Testis (tissue), 2 donors: Measurements from ENCODE around the gene ATOSB.

Experiments
- POLR2A ChIP-seq: fragments of 450-650 bp; IDR thresholded peaks from one replicate; pipeline ENCODE4 v1.6.1; 2017; ENCODE audit warnings: antibody characterized with exemption, mild to moderate bottlenecking, moderate library complexity
- TF ChIP-seq, protein P1 (sequence below), 3 experiments: fragments of 450-650 bp in 2 of 3; fragments of 200-600 bp in 1 of 3; sonication (generic) in 1 of 3; IDR thresholded peaks; one replicate each; pipeline ENCODE4 v1.5.1; 2016 to 2019; ENCODE audit warnings: antibody characterized with exemption in 3 of 3, mild to moderate bottlenecking in 2 of 3, moderate library complexity in 1 of 3

- TF ChIP-seq, protein P1, sequence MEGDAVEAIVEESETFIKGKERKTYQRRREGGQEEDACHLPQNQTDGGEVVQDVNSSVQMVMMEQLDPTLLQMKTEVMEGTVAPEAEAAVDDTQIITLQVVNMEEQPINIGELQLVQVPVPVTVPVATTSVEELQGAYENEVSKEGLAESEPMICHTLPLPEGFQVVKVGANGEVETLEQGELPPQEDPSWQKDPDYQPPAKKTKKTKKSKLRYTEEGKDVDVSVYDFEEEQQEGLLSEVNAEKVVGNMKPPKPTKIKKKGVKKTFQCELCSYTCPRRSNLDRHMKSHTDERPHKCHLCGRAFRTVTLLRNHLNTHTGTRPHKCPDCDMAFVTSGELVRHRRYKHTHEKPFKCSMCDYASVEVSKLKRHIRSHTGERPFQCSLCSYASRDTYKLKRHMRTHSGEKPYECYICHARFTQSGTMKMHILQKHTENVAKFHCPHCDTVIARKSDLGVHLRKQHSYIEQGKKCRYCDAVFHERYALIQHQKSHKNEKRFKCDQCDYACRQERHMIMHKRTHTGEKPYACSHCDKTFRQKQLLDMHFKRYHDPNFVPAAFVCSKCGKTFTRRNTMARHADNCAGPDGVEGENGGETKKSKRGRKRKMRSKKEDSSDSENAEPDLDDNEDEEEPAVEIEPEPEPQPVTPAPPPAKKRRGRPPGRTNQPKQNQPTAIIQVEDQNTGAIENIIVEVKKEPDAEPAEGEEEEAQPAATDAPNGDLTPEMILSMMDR (IDR thresholded peaks at IDR 0.05), result peak; percentile 6 to 14 (median 10)
- TF ChIP-seq POLR2A, result no peak
Observed at GRCh38 chr9:35071814-35072460, 43.7 kb downstream of the ATOSB start.
